NCI-H187 (cell line): ENCODE data around the gene OSCAR.
A peak's percentile ranks its signal among the peaks of the same experiment; 100 is the strongest.

Experiments
- DNase-seq, 2 experiments: peaks; one replicate each; lab custom pipeline; 2025; lab: John Stamatoyannopoulos, UW

The OSCAR gene, protein sequence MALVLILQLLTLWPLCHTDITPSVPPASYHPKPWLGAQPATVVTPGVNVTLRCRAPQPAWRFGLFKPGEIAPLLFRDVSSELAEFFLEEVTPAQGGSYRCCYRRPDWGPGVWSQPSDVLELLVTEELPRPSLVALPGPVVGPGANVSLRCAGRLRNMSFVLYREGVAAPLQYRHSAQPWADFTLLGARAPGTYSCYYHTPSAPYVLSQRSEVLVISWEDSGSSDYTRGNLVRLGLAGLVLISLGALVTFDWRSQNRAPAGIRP

DNA sequence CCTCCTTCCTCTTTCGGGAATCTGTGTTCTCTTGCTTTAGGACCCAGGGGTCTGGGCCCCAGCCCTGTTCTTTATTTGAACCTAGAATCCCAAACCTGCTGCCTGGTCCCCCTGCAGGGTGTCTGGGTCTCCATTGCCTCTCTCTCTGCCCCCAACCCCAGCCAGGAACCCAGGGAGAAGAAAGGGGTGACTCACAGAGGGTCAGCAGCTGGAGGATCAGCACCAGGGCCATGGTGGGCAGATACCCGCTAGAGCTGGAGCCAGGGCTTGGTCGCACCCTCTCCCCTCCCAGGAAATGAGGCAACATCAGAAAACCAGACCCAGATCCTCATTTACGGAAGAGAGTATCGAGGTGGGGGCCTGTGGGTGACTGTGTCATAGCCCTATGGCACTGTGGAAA, at the start of gene OSCAR:
Gene OSCAR (minus strand): TSS at position 243 of the 400 bp plus-strand sequence. CDS start 11 bp downstream, at position 232.
- no peak for DNase-seq

GRCh38 chr19:54149021-54149812, 48.6 kb upstream of the OSCAR start:
- no peak for DNase-seq

- DNase-seq: no peak
Measured at GRCh38 chr19:54148158-54148557, 47.6 kb upstream of the OSCAR start.

- no peak for DNase-seq
Measured at GRCh38 chr19:54147676-54148075, 47.1 kb upstream of the OSCAR start.

DNA sequence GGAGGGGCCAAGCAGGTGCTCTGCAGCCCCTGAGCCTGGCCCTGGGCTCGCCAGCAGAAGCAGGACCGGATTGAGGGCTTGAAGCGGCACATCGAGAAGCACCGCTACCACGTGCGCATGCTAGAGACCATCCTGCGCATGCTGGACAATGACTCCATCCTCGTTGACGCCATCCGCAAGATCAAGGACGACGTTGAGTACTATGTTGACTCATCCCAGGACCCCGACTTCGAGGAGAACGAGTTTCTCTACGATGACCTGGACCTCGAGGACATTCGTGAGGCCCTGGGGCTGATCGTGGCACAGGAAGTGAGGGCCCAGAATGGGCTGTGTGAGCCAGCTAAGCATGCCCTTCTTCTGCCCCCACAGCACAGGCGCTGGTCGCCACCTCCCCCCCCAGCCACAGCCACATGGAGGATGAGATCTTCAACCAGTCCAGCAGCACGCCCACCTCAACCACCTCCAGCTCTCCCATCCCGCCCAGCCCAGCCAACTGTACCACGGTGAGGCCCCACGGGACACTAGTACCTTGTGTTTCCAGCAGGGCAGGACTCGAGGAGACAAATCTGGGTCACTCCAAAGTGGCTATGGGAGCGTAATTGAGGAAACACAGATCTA, 45.0 kb upstream of the OSCAR start:
- no peak for DNase-seq

- no peak for DNase-seq
Measured at GRCh38 chr19:54142166-54142780, 41.7 kb upstream of the OSCAR start.

GRCh38 chr19:54141356-54141755, 40.8 kb upstream of the OSCAR start:
- no peak for DNase-seq

- no peak for DNase-seq
Measured at GRCh38 chr19:54138489-54139256, 38.1 kb upstream of the OSCAR start.

DNA sequence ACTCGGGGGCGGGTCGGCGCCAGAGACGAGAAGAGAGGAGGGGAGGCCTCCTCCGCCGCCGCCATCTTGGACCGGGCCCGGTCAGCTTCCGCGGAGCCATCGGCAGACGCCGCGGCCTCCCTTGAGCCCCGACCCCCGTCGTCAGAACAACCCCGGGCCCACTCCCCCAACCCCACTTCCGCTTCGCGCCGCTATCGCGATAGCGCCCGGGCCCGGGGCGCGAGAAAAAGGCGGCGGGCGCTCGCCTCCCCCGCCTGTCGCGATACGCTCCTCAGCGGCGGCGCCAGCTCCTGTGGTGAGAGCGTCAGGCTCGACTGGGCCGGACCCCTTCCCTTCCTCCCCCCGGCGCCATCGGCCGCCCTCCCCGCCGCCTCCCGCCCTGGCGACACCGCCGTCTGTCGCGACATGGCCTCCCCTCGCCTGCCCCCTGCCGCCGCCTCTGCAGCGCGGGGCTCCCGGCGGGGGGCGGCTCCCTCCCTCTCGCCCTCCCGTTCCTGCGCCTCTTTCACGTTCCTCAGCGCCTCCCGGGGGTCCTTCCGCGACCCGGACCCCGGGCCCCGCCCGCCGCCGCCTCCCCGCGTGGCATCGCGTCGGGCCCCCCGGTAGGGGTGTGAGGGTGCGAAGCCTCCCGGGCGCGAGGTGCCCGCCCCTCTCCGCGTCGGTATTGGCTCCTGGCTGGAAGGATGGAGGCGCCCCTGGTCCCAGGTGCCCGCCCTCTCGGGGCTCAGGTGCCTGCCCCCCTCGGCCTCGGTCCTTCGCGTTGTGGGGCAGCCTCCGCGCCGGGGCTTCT, 37.3 kb upstream of the OSCAR start, which contains the start of gene CNOT3:
Gene CNOT3 (plus strand): TSS at position 64 of the 790 bp plus-strand sequence. CDS start 5,217 bp downstream, outside the sequence.
- no peak for DNase-seq

GRCh38 chr19:54136864-54137698, 36.5 kb upstream of the OSCAR start:
- DNase-seq: peak; percentile 100

GRCh38 chr19:54136086-54136863, 35.7 kb upstream of the OSCAR start:
- no peak for DNase-seq

- no peak for DNase-seq
Measured at GRCh38 chr19:54133957-54134590, 33.5 kb upstream of the OSCAR start.

DNA sequence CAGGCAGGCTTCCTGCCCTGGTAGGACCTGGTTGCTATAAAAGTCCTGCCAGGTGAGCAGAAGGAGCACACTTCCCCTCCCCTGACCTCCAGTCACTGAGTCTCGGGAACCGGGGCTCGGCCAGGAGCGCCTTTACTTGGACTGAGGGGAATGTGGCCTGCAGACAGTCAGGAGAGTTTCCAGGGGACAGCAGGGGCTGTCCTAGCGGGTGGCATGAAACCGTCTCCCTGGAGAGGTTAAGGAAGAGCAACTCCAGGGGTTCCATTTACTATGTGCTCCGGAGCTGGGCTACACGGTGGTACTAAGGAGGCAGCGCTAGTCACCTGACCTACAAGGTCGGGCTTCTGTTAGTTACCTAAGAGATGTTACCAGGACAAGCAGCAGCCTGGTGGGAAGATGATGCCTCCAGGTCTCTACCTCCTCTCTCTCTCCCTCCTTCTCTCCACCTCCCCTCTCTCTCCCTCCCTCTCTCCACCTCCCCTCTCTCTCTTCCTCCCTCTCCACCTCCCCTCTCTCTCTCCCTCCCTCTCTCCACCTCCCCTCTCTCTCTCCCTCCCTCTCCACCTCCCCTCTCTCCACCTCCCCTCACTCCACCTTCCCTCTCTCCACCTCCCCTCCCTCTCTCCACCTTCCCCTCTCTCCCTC, 32.8 kb upstream of the OSCAR start:
- no peak for DNase-seq

DNA sequence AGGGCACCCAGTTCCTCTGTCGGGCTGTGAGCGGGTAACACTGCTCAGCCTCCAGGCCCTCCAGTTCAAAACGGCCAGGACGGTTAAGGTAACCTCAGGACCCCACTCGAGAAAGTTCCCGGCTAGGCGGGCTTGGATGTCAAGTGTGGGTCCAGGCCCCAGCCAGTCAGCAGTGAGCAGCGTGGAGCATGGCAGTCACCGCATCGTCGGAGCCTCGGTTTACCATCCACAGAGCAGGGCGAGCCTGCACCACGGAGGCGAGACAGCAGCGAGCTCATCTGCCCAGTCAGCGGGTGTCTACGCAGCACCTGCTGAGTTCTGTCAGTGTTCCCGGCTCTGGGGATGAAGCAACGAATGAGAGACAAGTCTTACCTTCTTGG, 29.0 kb upstream of the OSCAR start:
- DNase-seq: no peak

DNA sequence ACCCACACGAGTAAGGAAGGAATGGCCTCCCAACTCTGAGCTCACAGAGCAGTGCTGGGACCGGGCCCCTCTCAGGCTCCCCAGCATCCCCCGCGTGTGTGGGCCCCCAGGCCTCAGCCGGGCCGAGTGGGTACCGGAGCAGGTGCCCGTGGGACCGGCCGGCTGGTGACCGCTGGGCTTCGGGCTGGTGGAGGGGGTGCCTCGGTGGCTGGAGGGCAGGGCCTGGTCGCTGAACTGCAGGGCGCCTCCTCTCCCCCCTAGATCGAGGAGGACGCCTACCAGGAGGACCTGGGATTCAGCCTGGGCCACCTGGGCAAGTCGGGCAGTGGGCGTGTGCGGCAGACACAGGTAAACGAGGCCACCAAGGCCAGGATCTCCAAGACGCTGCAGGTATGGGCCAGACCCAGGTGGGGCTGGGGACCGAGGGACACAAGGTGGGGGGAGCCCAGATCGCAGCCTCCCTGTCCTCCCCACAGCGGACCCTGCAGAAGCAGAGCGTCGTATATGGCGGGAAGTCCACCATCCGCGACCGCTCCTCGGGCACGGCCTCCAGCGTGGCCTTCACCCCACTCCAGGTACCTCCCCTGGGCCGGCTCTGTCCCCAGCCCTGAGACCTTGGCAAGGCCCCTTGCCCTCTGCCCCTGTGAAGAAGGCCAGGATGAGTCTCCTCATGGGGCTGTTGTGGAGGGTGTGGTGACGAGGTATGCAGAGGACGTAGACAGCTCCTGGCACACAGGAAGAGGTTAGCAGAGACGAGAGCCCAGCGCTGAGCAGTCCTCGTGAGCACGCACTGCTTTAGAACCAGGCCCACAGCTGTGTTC, 28.4 kb upstream of the OSCAR start:
- no peak for DNase-seq

DNA sequence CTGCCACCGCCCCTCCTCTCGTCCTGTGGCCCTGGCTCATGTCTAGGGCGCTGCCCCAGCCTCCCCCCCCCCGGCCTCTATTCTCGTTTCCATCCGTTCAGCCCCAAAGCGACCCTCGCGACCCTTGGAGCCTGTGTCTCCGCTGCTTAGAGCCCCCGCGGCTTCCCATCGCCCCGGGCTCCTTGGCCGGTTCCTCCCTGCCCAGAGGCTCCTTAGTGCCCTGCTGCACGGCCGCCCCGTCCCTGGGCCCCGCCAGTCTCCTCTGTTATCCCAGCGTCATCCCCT, 27.8 kb upstream of the OSCAR start:
- no peak for DNase-seq

DNA sequence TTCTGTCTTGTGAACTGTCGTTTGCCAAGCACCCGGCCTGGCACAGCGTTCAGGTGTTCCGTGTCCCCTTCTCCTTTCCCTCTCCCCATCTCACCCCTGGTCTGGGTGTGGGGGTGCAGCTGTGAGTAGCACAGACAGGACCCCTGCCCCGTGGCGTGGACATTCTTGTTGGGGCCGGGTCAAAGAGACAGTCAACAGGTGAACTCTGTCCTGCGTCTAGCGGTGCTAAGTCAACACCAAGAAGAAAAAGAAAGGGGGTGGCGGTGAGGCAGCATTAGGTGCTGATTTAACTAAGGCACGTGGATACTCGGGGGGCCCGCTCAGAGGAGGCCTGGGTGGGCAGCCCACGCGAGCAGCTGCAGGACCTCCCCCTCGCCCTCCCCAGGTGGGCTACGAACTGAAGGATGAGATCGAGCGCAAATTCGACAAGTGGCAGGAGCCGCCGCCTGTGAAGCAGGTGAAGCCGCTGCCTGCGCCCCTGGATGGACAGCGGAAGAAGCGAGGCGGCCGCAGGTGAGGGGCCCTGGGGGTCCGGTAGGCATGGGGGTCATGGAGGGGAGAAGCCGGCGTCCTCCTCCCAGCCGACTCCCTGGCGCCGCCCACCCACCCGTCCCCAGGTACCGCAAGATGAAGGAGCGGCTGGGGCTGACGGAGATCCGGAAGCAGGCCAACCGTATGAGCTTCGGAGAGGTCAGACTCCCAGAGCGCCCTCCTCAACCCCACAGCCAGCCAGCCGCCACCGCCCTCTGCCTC, 27.3 kb upstream of the OSCAR start:
- DNase-seq: no peak
